Measurements from ENCODE around the gene MAP3K4. TPM values are rescaled to one million over a fixed set of nuclear protein-coding genes. Genes with fewer than 3 reads are reported as not detected.

Gene MAP3K4
- total and polyA plus RNA-seq, 2 of the 4 experiments (the other 2 are of a cell fraction) = 11.5 to 20.4 TPM

- Histone ChIP-seq H3K23ac (ENCODE audit: low read depth, low read length) (no peak overlapping the region), H3K4ac (ENCODE audit: low read depth, low read length) (no peak overlapping the region), H2AK9ac (replicated peaks; ENCODE audit: low read depth, low read length, poor library complexity) (no peak overlapping the region), H2AK5ac (ENCODE audit: low read depth, low read length) (no peak overlapping the region), H2BK120ac (ENCODE audit: low read depth, low read length) (no peak overlapping the region), H4K91ac (ENCODE audit: insufficient read depth, low read depth, low read length) (no peak overlapping the region), H2BK5ac (ENCODE audit: low read depth, low read length, poor library complexity, severe bottlenecking) (no peak overlapping the region), H3K36me3 (ENCODE audit: control insufficient read depth, insufficient read depth, low read length) (peaks cover 34% of the 10 kb centered on the region), H4K5ac (ENCODE audit: low read depth, low read length) (no peak overlapping the region), H3K79me1 (ENCODE audit: low read depth in 1 of 2, low read length in 2 of 2) (no peaks in the 10 kb centered on the region), H3K18ac (ENCODE audit: low read depth, low read length) (no peak overlapping the region), H4K8ac (ENCODE audit: low read depth in 2 of 2, low read length in 2 of 2) (no peak overlapping the region), H3K9me3 (ENCODE audit: control insufficient read depth, insufficient read depth, low read length) (no peaks in the 10 kb centered on the region), H3K4me3 (ENCODE audit: insufficient read depth, low read depth, low read length) (no peak overlapping the region), H3K4me2 (ENCODE audit: low read depth, low read length) (no peak overlapping the region), H3K14ac (replicated peaks; ENCODE audit: low read depth, low read length) (no peak overlapping the region), H3K4me1 (ENCODE audit: control insufficient read depth, insufficient read depth, low read length) (no peaks in the 10 kb centered on the region), H3K9ac (ENCODE audit: low read depth, low read length) (no peak overlapping the region), H3K9me1 (ENCODE audit: insufficient read depth, low read length) (no peaks in the 10 kb centered on the region), H2BK20ac (ENCODE audit: low read depth, low read length) (no peak overlapping the region), H4K20me1 (ENCODE audit: insufficient read depth, low read length) (no peaks in the 10 kb centered on the region), H3K56ac (ENCODE audit: extremely low read depth, insufficient read depth, low read length) (no peak overlapping the region), H2BK15ac (ENCODE audit: low read depth, low read length) (no peak overlapping the region), H3K27ac (ENCODE audit: insufficient read depth, low read length) (no peak overlapping the region), H2AFZ (replicated peaks; ENCODE audit: low read length, poor library complexity) (no peak overlapping the region), H3K27me3 (ENCODE audit: control insufficient read depth, insufficient read depth, low read length) (no peaks in the 10 kb centered on the region)
- ChIA-PET POLR2A (ENCODE audit: unreplicated experiment) (no interaction called here), CTCF (no interaction called here)
- ATAC-seq (ENCODE audit: low read depth) (no peak), DNase-seq (no peak)
- dilution Hi-C loops (cut with HindIII; ENCODE audit: low sequenced_read_pairs, unreplicated experiment) (no loop called here), in situ Hi-C loops (cut with MboI; ENCODE audit: low sequenced_read_pairs) (no loop called here), intact Hi-C loops (cut with micrococcal nuclease) (no loop called here)
- BruUV-seq (replicated peaks) = no TSS peak
- WGBS, 2 experiments (ENCODE audit: extremely low coverage in 2 of 2, insufficient read length in 1 of 2) = no CpG with 5 or more reads among the region's 3 CpGs
- TF ChIP-seq USF2 (IDR thresholded peaks at IDR 0.05; ENCODE audit: low read depth, low read length) = no peak
- no peak for TF ChIP-seq RCOR1 (IDR thresholded peaks at IDR 0.05; ENCODE audit: insufficient replicate concordance, low read length)
- TF ChIP-seq POLR2A (IDR thresholded peaks at IDR 0.05; ENCODE audit: low read depth, low read length) = no peak
- no peak for TF ChIP-seq RAD21 (IDR thresholded peaks at IDR 0.05; ENCODE audit: low read length)
- no peak for TF ChIP-seq BHLHE40 (IDR thresholded peaks at IDR 0.05; ENCODE audit: low read depth, low read length)
- TF ChIP-seq FOS (IDR thresholded peaks at IDR 0.05; ENCODE audit: low read depth, low read length) = no peak
- TF ChIP-seq NFE2L2 (IDR thresholded peaks at IDR 0.05; ENCODE audit: low read depth, low read length) = no peak
- no peak for TF ChIP-seq CTCF (conservative IDR thresholded peaks at IDR 0.05; ENCODE audit: low read depth, low read length)
- TF ChIP-seq ELK1 (IDR thresholded peaks at IDR 0.05; ENCODE audit: borderline replicate concordance, low read depth, low read length) = no peak
- no peak for TF ChIP-seq CHD1 (IDR thresholded peaks at IDR 0.05; ENCODE audit: low read depth, low read length)
- TF ChIP-seq CEBPB (IDR thresholded peaks at IDR 0.05; ENCODE audit: low read depth, low read length) = no peak
- no peak for TF ChIP-seq SMC3 (IDR thresholded peaks at IDR 0.05; ENCODE audit: low read depth, low read length)
- no peak for TF ChIP-seq MAFK (IDR thresholded peaks at IDR 0.05; ENCODE audit: low read depth, low read length)
- TF ChIP-seq MXI1 (IDR thresholded peaks at IDR 0.05; ENCODE audit: borderline replicate concordance, low read depth, low read length) = no peak
- no peak for TF ChIP-seq MAZ (IDR thresholded peaks at IDR 0.05; ENCODE audit: borderline replicate concordance, low read depth, low read length)
- no peak for TF ChIP-seq RFX5 (IDR thresholded peaks at IDR 0.05; ENCODE audit: low read depth, low read length)
Observed at GRCh38 chr6:161115468-161115867, 123.9 kb downstream of the MAP3K4 start.
